Measurements from ENCODE around the gene OR2F2.

DNA sequence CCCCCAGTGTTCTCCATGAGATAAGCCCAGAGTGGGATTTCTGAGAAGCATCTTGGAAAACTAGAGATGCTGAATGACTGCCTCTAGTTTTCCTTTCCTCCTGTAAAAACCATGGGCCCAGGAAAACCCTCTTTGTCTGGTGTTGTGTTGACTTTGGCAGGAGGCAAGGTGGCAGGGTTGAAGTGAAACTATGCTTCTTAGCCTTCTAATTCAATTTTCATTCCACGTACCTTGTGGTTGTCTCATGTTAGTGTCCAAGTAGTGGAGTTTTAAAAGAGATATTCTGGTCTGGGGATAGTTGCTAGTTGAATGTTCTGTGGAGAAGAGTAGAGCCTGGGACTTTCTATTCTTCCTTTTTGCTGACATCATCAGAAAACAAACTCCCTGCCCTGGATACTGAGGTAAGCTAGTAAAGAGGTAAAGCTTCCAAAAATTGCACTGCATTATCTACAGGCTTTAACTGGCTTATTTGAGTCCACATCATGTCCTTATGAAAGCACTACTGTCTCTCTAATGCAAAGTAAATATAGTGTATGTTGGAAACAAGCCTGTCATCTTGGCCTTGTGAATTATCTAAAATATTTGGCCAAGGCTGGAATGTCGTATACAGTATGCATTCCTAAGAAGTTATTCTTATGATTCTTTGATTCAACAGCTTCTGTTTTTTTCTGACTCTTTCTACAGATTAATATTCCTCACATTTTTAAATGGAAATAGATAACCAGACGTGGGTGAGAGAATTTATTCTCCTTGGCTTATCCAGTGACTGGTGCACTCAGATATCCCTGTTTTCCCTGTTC is at the start of gene OR2F2:
- TF ChIP-seq POLR2A (IDR thresholded peaks at IDR 0.05) = no peak
- TF ChIP-seq, protein P1, sequence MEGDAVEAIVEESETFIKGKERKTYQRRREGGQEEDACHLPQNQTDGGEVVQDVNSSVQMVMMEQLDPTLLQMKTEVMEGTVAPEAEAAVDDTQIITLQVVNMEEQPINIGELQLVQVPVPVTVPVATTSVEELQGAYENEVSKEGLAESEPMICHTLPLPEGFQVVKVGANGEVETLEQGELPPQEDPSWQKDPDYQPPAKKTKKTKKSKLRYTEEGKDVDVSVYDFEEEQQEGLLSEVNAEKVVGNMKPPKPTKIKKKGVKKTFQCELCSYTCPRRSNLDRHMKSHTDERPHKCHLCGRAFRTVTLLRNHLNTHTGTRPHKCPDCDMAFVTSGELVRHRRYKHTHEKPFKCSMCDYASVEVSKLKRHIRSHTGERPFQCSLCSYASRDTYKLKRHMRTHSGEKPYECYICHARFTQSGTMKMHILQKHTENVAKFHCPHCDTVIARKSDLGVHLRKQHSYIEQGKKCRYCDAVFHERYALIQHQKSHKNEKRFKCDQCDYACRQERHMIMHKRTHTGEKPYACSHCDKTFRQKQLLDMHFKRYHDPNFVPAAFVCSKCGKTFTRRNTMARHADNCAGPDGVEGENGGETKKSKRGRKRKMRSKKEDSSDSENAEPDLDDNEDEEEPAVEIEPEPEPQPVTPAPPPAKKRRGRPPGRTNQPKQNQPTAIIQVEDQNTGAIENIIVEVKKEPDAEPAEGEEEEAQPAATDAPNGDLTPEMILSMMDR (IDR thresholded peaks at IDR 0.05) = no peak

Data from uterus (tissue), 2 donors.